Measurements from ENCODE around the gene SRGAP2C. TPM values are rescaled to one million over a fixed set of nuclear protein-coding genes. Genes with fewer than 3 reads are reported as not detected.

The SRGAP2C gene
- polyA plus RNA-seq, 2 of the 4 experiments (the other 2 are of a cell fraction), result 5.8 to 8.3 TPM

Small RNA genes lying within 50 kb of the gene (small RNA-seq; reads per million reads assigned to genes)
- 0 reads per million in 6 experiments for gene AC243994.1

Other genes starting within 250 kb of the SRGAP2C start
- 11.2 and 14.2 TPM in 2 replicates for gene FAM72B, start 635 bp upstream of the SRGAP2C start, polyA plus RNA-seq (2011; rRNA removed)
- gene FAM72B, start 635 bp upstream of the SRGAP2C start, polyA plus RNA-seq (2017; fragmentation: RNase III; extraction: RNeasy Plus Mini Kit Qiagen cat#74134 plus additional on column Dnase treatment), result 12.5 to 13.3 TPM (median 12.5 TPM) in 3 replicates